Esophagus (tissue), 2 donors: ENCODE measurements around the gene MAVS. TPM values are rescaled to one million over a fixed set of nuclear protein-coding genes. Genes with fewer than 3 reads are reported as not detected.
"Not testable (repeated sequence)": the region's sequence is repeated elsewhere in the genome, so short reads cannot be mapped to it uniquely, and the experiment has no call there.

Source experiments
- H3K27ac ChIP-seq, 2 donors: one replicate each; pipeline ENCODE4 v1.5.1; 2013; ENCODE audit warnings: low read depth in 2 of 2, mild to moderate bottlenecking in 2 of 2, inconsistent platforms in 1 of 2, low read length in 1 of 2, moderate library complexity in 1 of 2
- H3K27me3 ChIP-seq, 2 donors: one replicate each; pipeline ENCODE4 v1.6.1; 2013; ENCODE audit warnings: low read length in 2 of 2, control low read depth in 1 of 2, mild to moderate bottlenecking in 1 of 2; ENCODE audit not compliant: insufficient read depth in 2 of 2, control insufficient read depth in 1 of 2
- H3K36me3 ChIP-seq, 2 donors: one replicate each; pipeline ENCODE4 v1.6.1; 2013; ENCODE audit warnings: low read length in 1 of 2; ENCODE audit not compliant: control insufficient read depth in 2 of 2, insufficient read depth in 2 of 2
- H3K4me1 ChIP-seq, 2 donors: one replicate each; pipeline ENCODE4 v1.6.1; 2013; ENCODE audit warnings: low read length in 1 of 2; ENCODE audit not compliant: control insufficient read depth in 2 of 2, insufficient read depth in 2 of 2
- H3K4me3 ChIP-seq, 2 donors: one replicate each; pipeline ENCODE4 v1.5.1; 2013; ENCODE audit warnings: low read length in 2 of 2, mild to moderate bottlenecking in 2 of 2, low read depth in 1 of 2, moderate library complexity in 1 of 2
- H3K9me3 ChIP-seq, 2 donors: one replicate each; pipeline ENCODE4 v1.6.1; 2013; ENCODE audit warnings: mild to moderate bottlenecking in 2 of 2, low read depth in 1 of 2, low read length in 1 of 2, moderate library complexity in 1 of 2; ENCODE audit not compliant: control insufficient read depth in 2 of 2, insufficient read depth in 1 of 2
- WGBS, 2 donors: extraction: QIAGEN DNeasy Blood & Tissue Kit; methylation state at CpG; one replicate each; pipeline ENCODE4 v1.1.7; 2013; 5-methylcytosine and 5-hydroxymethylcytosine counted together
- polyA plus RNA-seq, 2 donors: library from polyadenylated mRNA; stranded (reverse); fragments of 200-250 nt; gene quantifications; one replicate each; pipeline ENCODE4 v1.2.3, GENCODE V29; 2013
- donor health status: healthy with polysubstance abuse.
- donor health status: Bipolar disorder and iron deficiency.

The MAVS gene
- polyA plus RNA-seq, 2 donors: 9.2 to 20.5 TPM

GRCh38 chr20:3843990-3844619 is 2.5 kb upstream of the MAVS start:
- H3K4me1 ChIP-seq: peaks cover 5 to 16% of the 10 kb centered on the region in 2 donors
- H3K36me3 ChIP-seq, H3K9me3 ChIP-seq, H3K27ac ChIP-seq, H3K27me3 ChIP-seq, H3K4me3 ChIP-seq: not testable (repeated sequence)
- 96% methylated on average over 9 of the region's 9 CpGs for WGBS, 2 donors

GRCh38 chr20:3846378-3846739 is 275 bp upstream of the MAVS start:
- Histone ChIP-seq H3K36me3 (peaks cover 0 to 4% of the 10 kb centered on the region in 2 donors), H3K4me1 (peaks cover 5 to 16% of the 10 kb centered on the region in 2 donors), H3K9me3 (no peaks in the 10 kb centered on the region), H3K4me3 (peak overlapping the region; percentile 76 to 96), H3K27ac (peak overlapping the region; percentile 88 to 91), H3K27me3 (no peaks in the 10 kb centered on the region)
- WGBS, 2 donors: 0% methylated on average over 22 of the region's 22 CpGs

GRCh38 chr20:3847429-3847940 is 851 bp downstream of the MAVS start:
- Histone ChIP-seq H3K27me3 (no peaks in the 10 kb centered on the region), H3K27ac (peak overlapping the region; percentile 88 to 91), H3K36me3 (peaks cover 0 to 4% of the 10 kb centered on the region in 2 donors), H3K4me3 (peak overlapping the region; percentile 76 to 96), H3K9me3 (no peaks in the 10 kb centered on the region), H3K4me1 (peaks cover 5 to 16% of the 10 kb centered on the region in 2 donors)
- WGBS, 2 donors: 20 to 21% methylated on average over 8 of the region's 8 CpGs

- no peak overlapping the region for H3K4me3 ChIP-seq
- no peaks in the 10 kb centered on the region for H3K27me3 ChIP-seq
- peaks cover 0 to 4% of the 10 kb centered on the region in 2 donors for H3K36me3 ChIP-seq
- peaks cover 5 to 16% of the 10 kb centered on the region in 2 donors for H3K4me1 ChIP-seq
- H3K9me3 ChIP-seq: no peaks in the 10 kb centered on the region
- 85 to 100% methylated on average over 1 of the region's 1 CpG for WGBS, 2 donors
- no peak overlapping the region for H3K27ac ChIP-seq
Observed at GRCh38 chr20:3848565-3848964, 1.9 kb downstream of the MAVS start.

- peak overlapping the region in 1 of 2 donors; percentile 21 for H3K27ac ChIP-seq
- H3K36me3 ChIP-seq: peaks cover 11 to 14% of the 10 kb centered on the region in 2 donors
- no peaks in the 10 kb centered on the region for H3K27me3 ChIP-seq
- WGBS, 2 donors: 60 to 68% methylated on average over 4 of the region's 4 CpGs
- peaks cover 0 to 4% of the 10 kb centered on the region in 2 donors for H3K4me1 ChIP-seq
- no peak overlapping the region for H3K4me3 ChIP-seq
- H3K9me3 ChIP-seq: no peaks in the 10 kb centered on the region
Observed at GRCh38 chr20:3854462-3854871, 7.8 kb downstream of the MAVS start.

GRCh38 chr20:3857405-3857804 is 10.8 kb downstream of the MAVS start:
- 75 to 81% methylated on average over 14 of the region's 14 CpGs for WGBS, 2 donors
- no peaks in the 10 kb centered on the region for H3K9me3 ChIP-seq
- H3K4me1 ChIP-seq: peaks cover 0 to 4% of the 10 kb centered on the region in 2 donors
- H3K4me3 ChIP-seq: no peak overlapping the region
- H3K36me3 ChIP-seq: peaks cover 17 to 28% of the 10 kb centered on the region in 2 donors
- H3K27ac ChIP-seq: no peak overlapping the region
- no peaks in the 10 kb centered on the region for H3K27me3 ChIP-seq

GRCh38 chr20:3858689-3859088 is 12.1 kb downstream of the MAVS start:
- H3K9me3 ChIP-seq: no peaks in the 10 kb centered on the region
- H3K27ac ChIP-seq: no peak overlapping the region
- no peak overlapping the region for H3K4me3 ChIP-seq
- peaks cover 0 to 4% of the 10 kb centered on the region in 2 donors for H3K4me1 ChIP-seq
- 94 to 98% methylated on average over 6 of the region's 6 CpGs for WGBS, 2 donors
- H3K36me3 ChIP-seq: peaks cover 27 to 40% of the 10 kb centered on the region in 2 donors
- H3K27me3 ChIP-seq: no peaks in the 10 kb centered on the region

GRCh38 chr20:3861191-3861590 is 14.6 kb downstream of the MAVS start:
- Histone ChIP-seq H3K4me1 (no peaks in the 10 kb centered on the region), H3K9me3 (no peaks in the 10 kb centered on the region), H3K27ac (no peak overlapping the region), H3K27me3 (no peaks in the 10 kb centered on the region), H3K36me3 (peaks cover 40 to 58% of the 10 kb centered on the region in 2 donors), H3K4me3 (no peak overlapping the region)
- 96 to 97% methylated on average over 7 of the region's 7 CpGs for WGBS, 2 donors

GRCh38 chr20:3862333-3862732 is 15.7 kb downstream of the MAVS start:
- Histone ChIP-seq H3K27ac (no peak overlapping the region), H3K9me3 (no peaks in the 10 kb centered on the region), H3K4me3 (no peak overlapping the region), H3K4me1 (no peaks in the 10 kb centered on the region), H3K27me3 (no peaks in the 10 kb centered on the region), H3K36me3 (peaks cover 38 to 64% of the 10 kb centered on the region in 2 donors)
- WGBS, 2 donors: 97 to 100% methylated on average over 1 of the region's 1 CpG

GRCh38 chr20:3863317-3863716 is 16.7 kb downstream of the MAVS start:
- no peak overlapping the region for H3K4me3 ChIP-seq
- no peak overlapping the region for H3K27ac ChIP-seq
- H3K9me3 ChIP-seq: no peaks in the 10 kb centered on the region
- peaks cover 34 to 60% of the 10 kb centered on the region in 2 donors for H3K36me3 ChIP-seq
- no peaks in the 10 kb centered on the region for H3K27me3 ChIP-seq
- H3K4me1 ChIP-seq: no peaks in the 10 kb centered on the region
- WGBS, 2 donors: 87% methylated on average over 7 of the region's 7 CpGs
